Muscle layer of colon (tissue), 2 donors: Measurements from ENCODE around the gene AOPEP.

Source experiments
- H3K27ac ChIP-seq: one replicate; pipeline ENCODE4 v1.7.0; 2013; ENCODE audit warnings: low read depth, mild to moderate bottlenecking, low read length, moderate library complexity
- H3K27me3 ChIP-seq, 2 donors: one replicate each; pipeline ENCODE4 v1.7.0; 2013; ENCODE audit warnings: low read length in 2 of 2, mild to moderate bottlenecking in 2 of 2; ENCODE audit not compliant: insufficient read depth in 2 of 2, control insufficient read depth in 1 of 2
- H3K36me3 ChIP-seq: one replicate; pipeline ENCODE4 v1.7.0; 2013; ENCODE audit warnings: mild to moderate bottlenecking, low read length; ENCODE audit not compliant: insufficient read depth
- H3K4me1 ChIP-seq: one replicate; pipeline ENCODE4 v1.7.0; 2013; ENCODE audit warnings: mild to moderate bottlenecking, low read length; ENCODE audit not compliant: insufficient read depth
- H3K4me3 ChIP-seq, 2 donors: one replicate each; pipeline ENCODE4 v1.7.0; 2013; ENCODE audit warnings: low read length in 2 of 2, low read depth in 1 of 2, mild to moderate bottlenecking in 1 of 2, moderate library complexity in 1 of 2
- H3K9ac ChIP-seq: one replicate; pipeline ENCODE4 v1.7.0; 2013; ENCODE audit warnings: low read length
- H3K9me3 ChIP-seq: one replicate; pipeline ENCODE4 v1.7.0; 2013; ENCODE audit warnings: mild to moderate bottlenecking, low read length
- donor health status: abdominal sarcoma.
- donor health status: Adenocarcinoma of cecum.

AOPEP gene

GRCh38 chr9:95102572-95102971, 376.1 kb downstream of the AOPEP start:
- H3K27ac ChIP-seq, result peak overlapping the region; percentile 43
- H3K9ac ChIP-seq, result no peak overlapping the region

GRCh38 chr9:95103281-95103771, 376.8 kb downstream of the AOPEP start:
- Histone ChIP-seq H3K4me1 (peaks cover 48% of the 10 kb centered on the region), H3K9ac (no peak overlapping the region), H3K36me3 (peaks cover 20% of the 10 kb centered on the region), H3K27me3 (no peaks in the 10 kb centered on the region), H3K9me3 (no peaks in the 10 kb centered on the region), H3K27ac (peak overlapping the region; percentile 73), H3K4me3 (no peak overlapping the region)

More at GRCh38 chr9:95102572-95102971, 376.1 kb downstream of the AOPEP start:
- peaks cover 48% of the 10 kb centered on the region for H3K4me1 ChIP-seq
- H3K36me3 ChIP-seq, result peaks cover 20% of the 10 kb centered on the region
- no peaks in the 10 kb centered on the region for H3K9me3 ChIP-seq
- H3K27me3 ChIP-seq, result no peaks in the 10 kb centered on the region
- no peak overlapping the region for H3K4me3 ChIP-seq

GRCh38 chr9:95103871-95104580, 377.5 kb downstream of the AOPEP start:
- Histone ChIP-seq H3K4me3 (no peak overlapping the region), H3K27me3 (no peaks in the 10 kb centered on the region), H3K27ac (peak overlapping the region; percentile 73), H3K9ac (no peak overlapping the region), H3K9me3 (no peaks in the 10 kb centered on the region), H3K36me3 (peaks cover 20% of the 10 kb centered on the region), H3K4me1 (peaks cover 48% of the 10 kb centered on the region)

- Histone ChIP-seq H3K27ac (peak overlapping the region; percentile 73), H3K27me3 (no peaks in the 10 kb centered on the region), H3K4me3 (no peak overlapping the region), H3K4me1 (peaks cover 48% of the 10 kb centered on the region), H3K36me3 (peaks cover 20% of the 10 kb centered on the region), H3K9ac (no peak overlapping the region), H3K9me3 (no peaks in the 10 kb centered on the region)
Measured at GRCh38 chr9:95104581-95104960, 378.1 kb downstream of the AOPEP start.

GRCh38 chr9:95104980-95105379, 378.5 kb downstream of the AOPEP start:
- Histone ChIP-seq H3K36me3 (peaks cover 17% of the 10 kb centered on the region), H3K27me3 (no peaks in the 10 kb centered on the region), H3K4me3 (no peak overlapping the region), H3K9me3 (no peaks in the 10 kb centered on the region), H3K27ac (no peak overlapping the region), H3K4me1 (peaks cover 48% of the 10 kb centered on the region), H3K9ac (no peak overlapping the region)

GRCh38 chr9:95105519-95106287, 379.2 kb downstream of the AOPEP start:
- Histone ChIP-seq H3K9me3 (no peaks in the 10 kb centered on the region), H3K36me3 (peaks cover 11% of the 10 kb centered on the region), H3K4me3 (no peak overlapping the region), H3K27me3 (no peaks in the 10 kb centered on the region), H3K27ac (no peak overlapping the region), H3K9ac (no peak overlapping the region), H3K4me1 (peaks cover 48% of the 10 kb centered on the region)

- H3K36me3 ChIP-seq, result peaks cover 21% of the 10 kb centered on the region
- H3K27me3 ChIP-seq, result no peaks in the 10 kb centered on the region
- peaks cover 35% of the 10 kb centered on the region for H3K4me1 ChIP-seq
- no peak overlapping the region for H3K9ac ChIP-seq
- H3K9me3 ChIP-seq, result no peaks in the 10 kb centered on the region
- peak overlapping the region; percentile 39 for H3K27ac ChIP-seq
- H3K4me3 ChIP-seq, result no peak overlapping the region
Measured at GRCh38 chr9:95107001-95107749, 380.7 kb downstream of the AOPEP start.

- no peaks in the 10 kb centered on the region for H3K27me3 ChIP-seq
- H3K36me3 ChIP-seq, result peaks cover 26% of the 10 kb centered on the region
- H3K27ac ChIP-seq, result peak overlapping the region; percentile 25
- no peak overlapping the region for H3K4me3 ChIP-seq
- H3K4me1 ChIP-seq, result peaks cover 27% of the 10 kb centered on the region
- no peak overlapping the region for H3K9ac ChIP-seq
- no peaks in the 10 kb centered on the region for H3K9me3 ChIP-seq
Measured at GRCh38 chr9:95107976-95108375, 381.5 kb downstream of the AOPEP start.

GRCh38 chr9:95108777-95109176, 382.3 kb downstream of the AOPEP start:
- Histone ChIP-seq H3K27ac (no peak overlapping the region), H3K9me3 (no peaks in the 10 kb centered on the region), H3K4me1 (peaks cover 19% of the 10 kb centered on the region), H3K4me3 (no peak overlapping the region), H3K9ac (no peak overlapping the region), H3K27me3 (no peaks in the 10 kb centered on the region), H3K36me3 (peaks cover 26% of the 10 kb centered on the region)

GRCh38 chr9:95109456-95109855, 383.0 kb downstream of the AOPEP start:
- H3K9ac ChIP-seq, result no peak overlapping the region
- no peaks in the 10 kb centered on the region for H3K27me3 ChIP-seq
- H3K36me3 ChIP-seq, result peaks cover 26% of the 10 kb centered on the region
- no peaks in the 10 kb centered on the region for H3K9me3 ChIP-seq
- H3K4me1 ChIP-seq, result peaks cover 12% of the 10 kb centered on the region
- H3K27ac ChIP-seq, result no peak overlapping the region
- no peak overlapping the region for H3K4me3 ChIP-seq

- Histone ChIP-seq H3K4me1 (peaks cover 14% of the 10 kb centered on the region), H3K4me3 (no peak overlapping the region), H3K27me3 (no peaks in the 10 kb centered on the region), H3K27ac (no peak overlapping the region), H3K36me3 (peaks cover 26% of the 10 kb centered on the region), H3K9me3 (no peaks in the 10 kb centered on the region), H3K9ac (no peak overlapping the region)
Measured at GRCh38 chr9:95110921-95111525, 384.5 kb downstream of the AOPEP start.
